ENCODE data around the gene AHCYL2. TPM values are rescaled to one million over a fixed set of nuclear protein-coding genes. Genes with fewer than 3 reads are reported as not detected.

AHCYL2 gene
- total RNA-seq, 1 donor from 2014 or later: 14.7 TPM

GRCh38 chr7:129191272-129191671 lies 33.6 kb upstream of the AHCYL2 start:
- H3K4me2 ChIP-seq (ENCODE audit: low read length): no peak overlapping the region
- Mint-ChIP-seq H3K27ac (ENCODE audit: unreplicated experiment) (no peak overlapping the region), H3K4me1 (ENCODE audit: low read depth, unreplicated experiment) (no peaks in the 10 kb centered on the region), H3K4me3 (ENCODE audit: unreplicated experiment) (no peak overlapping the region), H3K9me3 (ENCODE audit: unreplicated experiment) (no peaks in the 10 kb centered on the region), H3K27me3 (ENCODE audit: low read depth, unreplicated experiment) (peaks cover 12% of the 10 kb centered on the region), H3K36me3 (ENCODE audit: low read depth, unreplicated experiment) (peaks cover 2% of the 10 kb centered on the region)
- peaks cover 60% of the 10 kb centered on the region for H3K79me2 ChIP-seq (ENCODE audit: insufficient read depth, low read length)
- no peak for TF ChIP-seq EZH2 (IDR thresholded peaks at IDR 0.05; ENCODE audit: insufficient read depth, low read length)
- TF ChIP-seq, protein P1, sequence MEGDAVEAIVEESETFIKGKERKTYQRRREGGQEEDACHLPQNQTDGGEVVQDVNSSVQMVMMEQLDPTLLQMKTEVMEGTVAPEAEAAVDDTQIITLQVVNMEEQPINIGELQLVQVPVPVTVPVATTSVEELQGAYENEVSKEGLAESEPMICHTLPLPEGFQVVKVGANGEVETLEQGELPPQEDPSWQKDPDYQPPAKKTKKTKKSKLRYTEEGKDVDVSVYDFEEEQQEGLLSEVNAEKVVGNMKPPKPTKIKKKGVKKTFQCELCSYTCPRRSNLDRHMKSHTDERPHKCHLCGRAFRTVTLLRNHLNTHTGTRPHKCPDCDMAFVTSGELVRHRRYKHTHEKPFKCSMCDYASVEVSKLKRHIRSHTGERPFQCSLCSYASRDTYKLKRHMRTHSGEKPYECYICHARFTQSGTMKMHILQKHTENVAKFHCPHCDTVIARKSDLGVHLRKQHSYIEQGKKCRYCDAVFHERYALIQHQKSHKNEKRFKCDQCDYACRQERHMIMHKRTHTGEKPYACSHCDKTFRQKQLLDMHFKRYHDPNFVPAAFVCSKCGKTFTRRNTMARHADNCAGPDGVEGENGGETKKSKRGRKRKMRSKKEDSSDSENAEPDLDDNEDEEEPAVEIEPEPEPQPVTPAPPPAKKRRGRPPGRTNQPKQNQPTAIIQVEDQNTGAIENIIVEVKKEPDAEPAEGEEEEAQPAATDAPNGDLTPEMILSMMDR (IDR thresholded peaks at IDR 0.05; ENCODE audit: insufficient read depth, low read depth, low read length): no peak
- H3K9ac ChIP-seq (ENCODE audit: low read length): no peak overlapping the region
- H2AFZ ChIP-seq (ENCODE audit: low read depth, low read length): no peak overlapping the region
- peaks cover 11% of the 10 kb centered on the region for H3K4me1 ChIP-seq (ENCODE audit: insufficient read depth, low read length)
- H3K9me3 ChIP-seq (ENCODE audit: insufficient read depth, low read depth, low read length): no peaks in the 10 kb centered on the region
- H3K4me3 ChIP-seq (ENCODE audit: insufficient read depth, low read depth, low read length): no peak overlapping the region
- H3K27ac ChIP-seq (ENCODE audit: low read depth, low read length): no peak overlapping the region
- DNase-seq (ENCODE audit: low read depth) (no peak), FAIRE-seq (no peak)
- H4K20me1 ChIP-seq (ENCODE audit: insufficient read depth, low read length): peaks cover 49% of the 10 kb centered on the region
- no peaks in the 10 kb centered on the region for H3K36me3 ChIP-seq (ENCODE audit: insufficient read depth, low read length)
- peaks cover 3% of the 10 kb centered on the region for H3K27me3 ChIP-seq (ENCODE audit: insufficient read depth, low read length)

GRCh38 chr7:129193892-129194291 lies 30.9 kb upstream of the AHCYL2 start:
- Mint-ChIP-seq H3K9me3 (ENCODE audit: unreplicated experiment) (no peaks in the 10 kb centered on the region), H3K27ac (ENCODE audit: unreplicated experiment) (no peak overlapping the region), H3K4me1 (ENCODE audit: low read depth, unreplicated experiment) (no peaks in the 10 kb centered on the region), H3K36me3 (ENCODE audit: low read depth, unreplicated experiment) (peaks cover 2% of the 10 kb centered on the region), H3K27me3 (ENCODE audit: low read depth, unreplicated experiment) (no peaks in the 10 kb centered on the region), H3K4me3 (ENCODE audit: unreplicated experiment) (no peak overlapping the region)
- no peak for TF ChIP-seq EZH2 (IDR thresholded peaks at IDR 0.05; ENCODE audit: insufficient read depth, low read length)
- TF ChIP-seq, protein P1 (IDR thresholded peaks at IDR 0.05; ENCODE audit: insufficient read depth, low read depth, low read length): no peak
- H3K9me3 ChIP-seq (ENCODE audit: insufficient read depth, low read depth, low read length): no peaks in the 10 kb centered on the region
- peaks cover 64% of the 10 kb centered on the region for H3K79me2 ChIP-seq (ENCODE audit: insufficient read depth, low read length)
- no peak overlapping the region for H3K4me2 ChIP-seq (ENCODE audit: low read length)
- H3K9ac ChIP-seq (ENCODE audit: low read length): no peak overlapping the region
- H3K4me1 ChIP-seq (ENCODE audit: insufficient read depth, low read length): peaks cover 11% of the 10 kb centered on the region
- no peak overlapping the region for H3K27ac ChIP-seq (ENCODE audit: low read depth, low read length)
- H2AFZ ChIP-seq (ENCODE audit: low read depth, low read length): no peak overlapping the region
- DNase-seq (ENCODE audit: low read depth) (no peak), FAIRE-seq (no peak)
- H3K27me3 ChIP-seq (ENCODE audit: insufficient read depth, low read length): no peaks in the 10 kb centered on the region
- H4K20me1 ChIP-seq (ENCODE audit: insufficient read depth, low read length): peaks cover 54% of the 10 kb centered on the region
- H3K36me3 ChIP-seq (ENCODE audit: insufficient read depth, low read length): no peaks in the 10 kb centered on the region
- no peak overlapping the region for H3K4me3 ChIP-seq (ENCODE audit: insufficient read depth, low read depth, low read length)

DNA sequence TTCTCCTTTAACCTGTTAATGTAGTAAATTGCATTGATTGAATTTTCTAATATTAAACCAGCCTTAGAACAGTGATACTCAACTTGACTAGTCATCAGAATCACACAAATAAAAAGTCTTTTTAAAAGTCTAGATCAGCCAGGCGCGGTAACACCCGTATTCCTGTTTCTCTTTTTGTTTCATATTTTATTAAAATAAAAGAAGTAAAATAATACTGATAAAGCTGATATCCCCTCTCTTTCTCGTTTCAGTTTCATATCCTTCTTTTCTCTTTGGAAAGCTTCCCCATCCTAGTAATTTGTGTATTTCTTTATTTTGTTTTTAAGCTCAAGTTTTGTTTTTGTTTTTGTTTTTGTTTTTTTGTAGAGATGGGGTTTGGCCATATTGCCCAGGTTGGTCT lies 27.1 kb upstream of the AHCYL2 start:
- Histone ChIP-seq H3K4me1 (ENCODE audit: insufficient read depth, low read length) (no peaks in the 10 kb centered on the region), H3K4me2 (ENCODE audit: low read length) (no peak overlapping the region), H3K36me3 (ENCODE audit: insufficient read depth, low read length) (no peaks in the 10 kb centered on the region), H3K79me2 (ENCODE audit: insufficient read depth, low read length) (peaks cover 28% of the 10 kb centered on the region), H3K9ac (ENCODE audit: low read length) (no peak overlapping the region), H3K9me3 (ENCODE audit: insufficient read depth, low read depth, low read length) (no peaks in the 10 kb centered on the region), H3K27ac (ENCODE audit: low read depth, low read length) (no peak overlapping the region), H3K4me3 (ENCODE audit: insufficient read depth, low read depth, low read length) (no peak overlapping the region), H4K20me1 (ENCODE audit: insufficient read depth, low read length) (peaks cover 35% of the 10 kb centered on the region), H3K27me3 (ENCODE audit: insufficient read depth, low read length) (no peaks in the 10 kb centered on the region), H2AFZ (ENCODE audit: low read depth, low read length) (no peak overlapping the region)
- Mint-ChIP-seq H3K9me3 (ENCODE audit: unreplicated experiment) (no peaks in the 10 kb centered on the region), H3K4me3 (ENCODE audit: unreplicated experiment) (no peak overlapping the region), H3K36me3 (ENCODE audit: low read depth, unreplicated experiment) (peaks cover 6% of the 10 kb centered on the region), H3K4me1 (ENCODE audit: low read depth, unreplicated experiment) (no peaks in the 10 kb centered on the region), H3K27ac (ENCODE audit: unreplicated experiment) (no peak overlapping the region), H3K27me3 (ENCODE audit: low read depth, unreplicated experiment) (no peaks in the 10 kb centered on the region)
- no peak for FAIRE-seq
- DNase-seq (ENCODE audit: low read depth): no peak
- TF ChIP-seq, protein P1 (IDR thresholded peaks at IDR 0.05; ENCODE audit: insufficient read depth, low read depth, low read length): no peak
- TF ChIP-seq EZH2 (IDR thresholded peaks at IDR 0.05; ENCODE audit: insufficient read depth, low read length): no peak

Data from astrocyte (in vitro differentiated cells and primary cell).